HepG2 (cell line): ENCODE results near the gene IFNG. TPM values are rescaled to one million over a fixed set of nuclear protein-coding genes. Genes with fewer than 3 reads are reported as not detected.

ENCODE experiments used
- ATAC-seq: fragments of 200-7000 bp; cut with Tn5 transposase; 3 replicates; pipeline ENCODE4 v1.9.1; 2020; ENCODE audit warnings: mild to moderate bottlenecking, moderate library complexity
- BruUV-seq: library from RNA; stranded (reverse); fragments of 400-500 nt; replicated peaks from 2 replicates; lab custom pipeline; 2021; lab: Mats Ljungman, UMichigan
- CTCF ChIA-PET: fragments of 300-600 bp; formaldehyde crosslinking; extraction: SDS; loops from one replicate; lab custom pipeline; 2021; ENCODE audit warnings: low total read pairs, inconsistent platforms, low intra/inter-chr PET ratio; lab: Yijun Ruan, JAX
- POLR2A ChIA-PET: fragments of 350-600 bp; sonication (Branson Sonifier 250); formaldehyde crosslinking; loops from one replicate; lab custom pipeline; 2020; ENCODE audit warnings: antibody characterized with exemption, inconsistent platforms; lab: Yijun Ruan, JAX
- DNase-seq: peaks from one replicate; pipeline ENCODE4 v3.0.0-alpha.2; 2015; ENCODE audit warnings: low spot score
- FAIRE-seq: peaks from 3 replicates; lab custom pipeline; 2011; peaks lifted over from hg19 to GRCh38; lab: Jason Lieb, UNC
- H2AFZ ChIP-seq: one replicate; pipeline ENCODE4 v1.6.1; 2011; ENCODE audit warnings: low read length, inconsistent platforms
- H3K27ac ChIP-seq: fragments of 300-600 bp; 3 replicates; pipeline ENCODE4 v1.8.0; 2011; ENCODE audit warnings: mixed run types, mild to moderate bottlenecking, mixed read lengths, low read length, inconsistent platforms; ENCODE audit not compliant: insufficient read depth; ENCODE audit errors: extremely low read length
- H3K27me3 ChIP-seq, 2 experiments: fragments of 200-600 bp in 1 of 2; 2 replicates in 1 of 2; 3 replicates in 1 of 2; pipeline versions ENCODE4 v1.6.0 to v1.8.0; 2011; ENCODE audit warnings: low read length in 2 of 2, mild to moderate bottlenecking in 2 of 2, moderate library complexity in 2 of 2, inconsistent platforms in 1 of 2; ENCODE audit not compliant: insufficient read depth in 2 of 2, control insufficient read depth in 1 of 2
- H3K36me3 ChIP-seq, 2 experiments: fragments of 200-600 bp in 1 of 2; replicated peaks in 1 of 2; 2 replicates in 1 of 2; 3 replicates in 1 of 2; pipeline versions ENCODE4 v1.5.1 to v1.8.0; 2011; ENCODE audit warnings: low read length in 2 of 2, inconsistent platforms in 1 of 2; ENCODE audit not compliant: insufficient read depth in 2 of 2, control insufficient read depth in 1 of 2
- H3K4me1 ChIP-seq: 2 replicates; pipeline ENCODE4 v1.5.1; 2012; ENCODE audit warnings: low read length, inconsistent platforms; ENCODE audit not compliant: insufficient read depth
- H3K4me2 ChIP-seq: 2 replicates; pipeline ENCODE4 v1.6.0; 2011; ENCODE audit warnings: low read depth, low read length, inconsistent platforms
- H3K4me3 ChIP-seq, 3 experiments: fragments of 200-600 bp in 1 of 3; sonication (generic), shearing (Covaris generic) in 1 of 3; replicated peaks in 1 of 3; 2 replicates each; pipeline ENCODE4 v1.5.1; 2011 to 2016; ENCODE audit warnings: low read length in 3 of 3, inconsistent platforms in 2 of 3, low read depth in 2 of 3, mild to moderate bottlenecking in 2 of 3, control low read depth in 1 of 3, mixed read lengths in 1 of 3; ENCODE audit not compliant: insufficient read depth in 1 of 3
- H3K79me2 ChIP-seq: one replicate; pipeline ENCODE4 v1.6.1; 2011; ENCODE audit warnings: low read length, inconsistent platforms; ENCODE audit not compliant: insufficient read depth
- H3K9ac ChIP-seq: 2 replicates; pipeline ENCODE4 v1.6.0; 2011; ENCODE audit warnings: mild to moderate bottlenecking, low read depth, low read length, inconsistent platforms; ENCODE audit not compliant: insufficient read depth
- H3K9me3 ChIP-seq: 2 replicates; pipeline ENCODE4 v1.5.1; 2012; ENCODE audit warnings: mild to moderate bottlenecking, low read length
- H4K20me1 ChIP-seq: 2 replicates; pipeline ENCODE4 v1.6.0; 2011; ENCODE audit warnings: inconsistent platforms, mild to moderate bottlenecking, low read length, moderate library complexity; ENCODE audit not compliant: insufficient read depth
- ARNT2 ChIP-seq: sonication (generic); formaldehyde crosslinking; IDR thresholded peaks from 2 replicates; pipeline ENCODE4 v1.8.0; 2022; ENCODE audit warnings: mild to moderate bottlenecking, low read depth, missing genetic modification reagents, moderate library complexity
- ATAD3A ChIP-seq: sonication (generic); formaldehyde crosslinking; IDR thresholded peaks from 2 replicates; pipeline ENCODE4 v1.4.0; 2020; ENCODE audit warnings: missing genetic modification reagents
- CEBPB ChIP-seq: IDR thresholded peaks from 2 replicates; pipeline ENCODE4 v1.6.1; 2011; ENCODE audit warnings: low read depth, low read length, improper control_type of control experiment, borderline replicate concordance
- DNMT1 ChIP-seq: sonication (generic); formaldehyde crosslinking; IDR thresholded peaks from 2 replicates; pipeline ENCODE4 v1.5.1; 2020; ENCODE audit warnings: mild to moderate bottlenecking, missing genetic modification reagents
- DNMT3B ChIP-seq: conservative IDR thresholded peaks from 2 replicates; pipeline ENCODE4 v1.6.1; 2016; ENCODE audit warnings: missing biosample characterization, control low read depth
- FOXK1 ChIP-seq: sonication (generic); formaldehyde crosslinking; IDR thresholded peaks from 2 replicates; pipeline ENCODE4 v1.4.0; 2020; ENCODE audit warnings: low read depth, missing genetic modification reagents, borderline replicate concordance
- LRRFIP1 ChIP-seq: sonication (generic); formaldehyde crosslinking; conservative IDR thresholded peaks from 2 replicates; pipeline ENCODE4 v1.4.0; 2020; ENCODE audit warnings: missing genetic modification reagents
- TAF15 ChIP-seq: fragments of 200-400 bp; formaldehyde crosslinking; IDR thresholded peaks from one replicate; pipeline ENCODE4 v1.6.1; 2018; ENCODE audit warnings: mild to moderate bottlenecking, low read depth, low read length; ENCODE audit not compliant: poor library complexity, severe bottlenecking
- ZBTB34 ChIP-seq: sonication (generic); formaldehyde crosslinking; IDR thresholded peaks from 2 replicates; pipeline ENCODE4 v1.8.0; 2022; ENCODE audit warnings: mild to moderate bottlenecking, missing genetic modification reagents
- ZNF138 ChIP-seq: sonication (generic); formaldehyde crosslinking; IDR thresholded peaks from 2 replicates; pipeline ENCODE4 v1.5.0; 2020; ENCODE audit warnings: mild to moderate bottlenecking, low read depth, missing genetic modification reagents
- ZNF160 ChIP-seq: sonication (generic); formaldehyde crosslinking; IDR thresholded peaks from 2 replicates; pipeline ENCODE4 v1.8.0; 2022; ENCODE audit warnings: mild to moderate bottlenecking, inconsistent platforms, missing genetic modification reagents
- ZNF24 ChIP-seq: fragments of 450-650 bp; IDR thresholded peaks from 2 replicates; pipeline ENCODE4 v1.6.1; 2017; ENCODE audit warnings: antibody characterized with exemption, mild to moderate bottlenecking
- ZNF317 ChIP-seq: sonication (generic); formaldehyde crosslinking; IDR thresholded peaks from 2 replicates; pipeline ENCODE4 v1.5.0; 2020; ENCODE audit warnings: mild to moderate bottlenecking, missing genetic modification reagents
- ZNF607 ChIP-seq: sonication (generic); formaldehyde crosslinking; IDR thresholded peaks from 2 replicates; pipeline ENCODE4 v1.5.1; 2020; ENCODE audit warnings: missing genetic modification reagents, mild to moderate bottlenecking, borderline replicate concordance
- ZNF766 ChIP-seq: sonication (generic); formaldehyde crosslinking; IDR thresholded peaks from 2 replicates; pipeline ENCODE4 v1.5.0; 2020; ENCODE audit warnings: missing genetic modification reagents, borderline replicate concordance
- ZNF883 ChIP-seq: sonication (generic); formaldehyde crosslinking; IDR thresholded peaks from 2 replicates; pipeline ENCODE4 v1.5.1; 2020; ENCODE audit warnings: mild to moderate bottlenecking, missing genetic modification reagents; ENCODE audit errors: not compliant biosample characterization
- in situ Hi-C: cut with HindIII; loops from 2 replicates; pipeline ENCODE4 v1.10.0; 2017; ENCODE audit warnings: low pct_unique_long_range_greater_than_20kb; ENCODE audit not compliant: extremely low pct_ligation_motif_present
- intact Hi-C: fragments of 100-400 bp; cut with micrococcal nuclease; formaldehyde crosslinking; loops from one replicate; pipeline ENCODE4 v1.10.0; 2022; ENCODE audit not compliant: unreplicated experiment
- polyA plus RNA-seq, 8 experiments: library from polyadenylated mRNA; depleted of rRNA in 3 of 8; stranded (reverse) in 7 of 8; unstranded in 1 of 8; fragments of >200 nt; fragmentation: Illumina TruSeq in 4 of 8; extraction: Trizol in 4 of 8; gene quantifications; 2 replicates each; pipeline versions ENCODE4 v1.2.1 to v1.2.3, GENCODE V29; 2011 to 2016; ENCODE audit warnings: low read depth in 4 of 8, missing spikeins in 1 of 8, mixed read lengths in 1 of 8; ENCODE audit not compliant: insufficient read depth in 1 of 8
- total RNA-seq, 5 experiments: library from RNA; depleted of rRNA; stranded (reverse); fragments of >200 nt; fragmentation: Illumina TruSeq; extraction: Trizol; gene quantifications; 2 replicates each; pipeline ENCODE4 v1.2.3, GENCODE V29; 2016; ENCODE audit warnings: low read depth in 1 of 5

The IFNG gene
- total and polyA plus RNA-seq, 2 of the 13 experiments (the other 11 are each of a cell fraction or from before 2014, with no cell fraction given) = not detected

GRCh38 chr12:68111995-68112394 is 47.5 kb downstream of the IFNG start:
- Histone ChIP-seq H3K27ac (no peak overlapping the region), H3K4me2 (no peak overlapping the region), H3K9ac (no peak overlapping the region), H3K9me3 (no peaks in the 10 kb centered on the region), H4K20me1 (no peaks in the 10 kb centered on the region), H3K4me3 (no peak overlapping the region), H3K79me2 (no peaks in the 10 kb centered on the region), H3K27me3 (no peaks in the 10 kb centered on the region), H3K4me1 (no peaks in the 10 kb centered on the region), H2AFZ (no peak overlapping the region), H3K36me3 (no peaks in the 10 kb centered on the region)
- no peak for FAIRE-seq
- intact Hi-C loops = no loop called here
- ChIA-PET CTCF (no interaction called here), POLR2A (no interaction called here)
- no peak for ATAC-seq
- DNase-seq = no peak
- in situ Hi-C loops = no loop called here
- no TSS peak for BruUV-seq
- TF ChIP-seq ZNF24 (no peak), ZBTB34 (CRISPR knock-in tag) (no peak), ZNF160 (CRISPR knock-in tag) (no peak), ZNF883 (no peak), ZNF607 (CRISPR knock-in tag) (no peak), FOXK1 (CRISPR knock-in tag) (no peak), DNMT1 (no peak), TAF15 (no peak), ZNF317 (CRISPR knock-in tag) (no peak), ZNF766 (no peak), DNMT3B (CRISPR knock-in tag) (no peak), ARNT2 (no peak), LRRFIP1 (CRISPR knock-in tag) (no peak), ZNF138 (CRISPR knock-in tag) (no peak), CEBPB (no peak), ATAD3A (CRISPR knock-in tag) (no peak)
